H1 (cell line): ENCODE data around the gene PPFIA2.

Experiments
- BCL11A ChIP-seq, 2 experiments: IDR thresholded peaks; one replicate each; pipeline ENCODE4 v1.6.1; 2011; ENCODE audit warnings: low read depth in 2 of 2, low read length in 2 of 2, mild to moderate bottlenecking in 2 of 2
- FOSL1 ChIP-seq: IDR thresholded peaks from 2 replicates; pipeline ENCODE4 v1.6.1; 2011; ENCODE audit warnings: mild to moderate bottlenecking, low read depth, low read length, moderate library complexity; ENCODE audit not compliant: insufficient read depth
- GTF2F1 ChIP-seq: IDR thresholded peaks from 2 replicates; pipeline ENCODE4 v1.6.1; 2012; ENCODE audit warnings: low read depth, low read length, improper control_type of control experiment, borderline replicate concordance
- HDAC2 ChIP-seq, 2 experiments: fragments of 300-600 bp in 1 of 2; sonication (generic) in 1 of 2; IDR thresholded peaks; 2 replicates each; pipeline ENCODE4 v1.6.1; 2011 to 2012; ENCODE audit warnings: low read depth in 2 of 2, low read length in 2 of 2, mild to moderate bottlenecking in 2 of 2, moderate library complexity in 2 of 2, borderline replicate concordance in 1 of 2, inconsistent platforms in 1 of 2
- POLR2A ChIP-seq, 2 experiments: IDR thresholded peaks; 1 replicate in 1 of 2; 2 replicates in 1 of 2; pipeline ENCODE4 v1.6.1; 2011; ENCODE audit warnings: low read depth in 2 of 2, low read length in 2 of 2, mild to moderate bottlenecking in 2 of 2; ENCODE audit errors: control extremely low read depth in 1 of 2
- SIN3A ChIP-seq, 2 experiments: IDR thresholded peaks in 1 of 2; conservative IDR thresholded peaks in 1 of 2; 2 replicates each; pipeline ENCODE4 v1.6.1; 2011 to 2012; ENCODE audit warnings: low read length in 2 of 2, improper control_type of control experiment in 1 of 2, low read depth in 1 of 2, mild to moderate bottlenecking in 1 of 2
- SP2 ChIP-seq: IDR thresholded peaks from 2 replicates; pipeline ENCODE4 v1.6.1; 2012; ENCODE audit warnings: mild to moderate bottlenecking, low read length, inconsistent platforms
- SRF ChIP-seq: IDR thresholded peaks from 2 replicates; pipeline ENCODE4 v1.6.1; 2011; ENCODE audit warnings: mild to moderate bottlenecking, low read depth, low read length, moderate library complexity
- TEAD4 ChIP-seq: IDR thresholded peaks from 2 replicates; pipeline ENCODE4 v1.6.1; 2012; ENCODE audit warnings: low read depth, low read length, inconsistent platforms, mixed read lengths
- YY1 ChIP-seq: IDR thresholded peaks from 2 replicates; pipeline ENCODE4 v1.6.1; 2011; ENCODE audit warnings: low read depth, mild to moderate bottlenecking, low read length
- TF ChIP-seq, protein P1 (sequence below), 3 experiments: IDR thresholded peaks; 1 replicate in 2 of 3; 2 replicates in 1 of 3; pipeline versions ENCODE4 v1.5.1 to v1.6.1; 2011; ENCODE audit warnings: low read length in 3 of 3, mild to moderate bottlenecking in 3 of 3, inconsistent platforms in 2 of 3, low read depth in 1 of 3, moderate library complexity in 1 of 3; ENCODE audit not compliant: insufficient read depth in 1 of 3; ENCODE audit errors: control extremely low read depth in 1 of 3
- TF ChIP-seq, protein P2 (sequence below): IDR thresholded peaks from 2 replicates; pipeline ENCODE4 v1.6.1; 2011; ENCODE audit warnings: low read depth, mild to moderate bottlenecking, low read length; ENCODE audit not compliant: insufficient read depth

DNA sequence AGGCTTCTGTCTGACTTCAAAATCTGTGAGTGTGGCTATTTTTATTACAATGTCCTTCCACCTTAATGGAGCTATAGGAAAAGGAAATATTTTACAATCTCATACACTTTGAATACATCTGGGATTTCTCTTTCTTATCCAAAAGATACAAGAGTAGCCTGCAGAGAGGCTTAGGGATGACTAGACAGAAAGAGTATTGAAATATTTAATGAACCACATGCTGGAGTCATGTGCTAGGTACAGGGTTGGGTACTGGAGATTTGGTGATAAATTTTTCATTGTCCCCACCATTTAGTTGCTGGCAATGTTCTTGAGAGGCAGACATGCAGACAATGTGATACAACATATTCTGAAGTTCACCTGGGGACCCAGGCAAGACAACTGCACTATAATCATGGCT is 126.0 kb downstream of the PPFIA2 start:
- TF ChIP-seq SRF (no peak), POLR2A (IDR thresholded peaks at IDR 0.05; ENCODE audit: control extremely low read depth in 1 of 2, low read depth in 2 of 2, low read length in 2 of 2) (no peak), BCL11A (IDR thresholded peaks at IDR 0.05; ENCODE audit: low read depth in 2 of 2, low read length in 2 of 2) (no peak), TEAD4 (no peak), HDAC2 (IDR thresholded peaks at IDR 0.05; ENCODE audit: borderline replicate concordance in 1 of 2, low read depth in 2 of 2, low read length in 2 of 2) (no peak), FOSL1 (no peak), SP2 (no peak), SIN3A (conservative IDR thresholded peaks at IDR 0.05 in 1 of 2, IDR thresholded peaks at IDR 0.05 in 1 of 2; ENCODE audit: low read depth in 1 of 2, low read length in 2 of 2) (no peak), YY1 (no peak), GTF2F1 (no peak)
- TF ChIP-seq, protein P1, sequence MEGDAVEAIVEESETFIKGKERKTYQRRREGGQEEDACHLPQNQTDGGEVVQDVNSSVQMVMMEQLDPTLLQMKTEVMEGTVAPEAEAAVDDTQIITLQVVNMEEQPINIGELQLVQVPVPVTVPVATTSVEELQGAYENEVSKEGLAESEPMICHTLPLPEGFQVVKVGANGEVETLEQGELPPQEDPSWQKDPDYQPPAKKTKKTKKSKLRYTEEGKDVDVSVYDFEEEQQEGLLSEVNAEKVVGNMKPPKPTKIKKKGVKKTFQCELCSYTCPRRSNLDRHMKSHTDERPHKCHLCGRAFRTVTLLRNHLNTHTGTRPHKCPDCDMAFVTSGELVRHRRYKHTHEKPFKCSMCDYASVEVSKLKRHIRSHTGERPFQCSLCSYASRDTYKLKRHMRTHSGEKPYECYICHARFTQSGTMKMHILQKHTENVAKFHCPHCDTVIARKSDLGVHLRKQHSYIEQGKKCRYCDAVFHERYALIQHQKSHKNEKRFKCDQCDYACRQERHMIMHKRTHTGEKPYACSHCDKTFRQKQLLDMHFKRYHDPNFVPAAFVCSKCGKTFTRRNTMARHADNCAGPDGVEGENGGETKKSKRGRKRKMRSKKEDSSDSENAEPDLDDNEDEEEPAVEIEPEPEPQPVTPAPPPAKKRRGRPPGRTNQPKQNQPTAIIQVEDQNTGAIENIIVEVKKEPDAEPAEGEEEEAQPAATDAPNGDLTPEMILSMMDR (IDR thresholded peaks at IDR 0.05; ENCODE audit: control extremely low read depth in 1 of 3, insufficient read depth in 1 of 3, low read depth in 1 of 3, low read length in 3 of 3) = no peak
- TF ChIP-seq, protein P2, sequence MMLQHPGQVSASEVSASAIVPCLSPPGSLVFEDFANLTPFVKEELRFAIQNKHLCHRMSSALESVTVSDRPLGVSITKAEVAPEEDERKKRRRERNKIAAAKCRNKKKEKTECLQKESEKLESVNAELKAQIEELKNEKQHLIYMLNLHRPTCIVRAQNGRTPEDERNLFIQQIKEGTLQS = no peak
